ENCODE data around the gene HNRNPA1.

HNRNPA1 gene

GRCh38 chr12:54258201-54258681 lies 22.3 kb upstream of the HNRNPA1 start:
- no peak for DNase-seq (ENCODE audit: extremely low spot score)
- no peak for TF ChIP-seq CTCF (IDR thresholded peaks at IDR 0.05; ENCODE audit: control extremely low read depth, extremely low read depth, low read depth, missing control alignments)
- ChIA-PET POLR2A (interaction anchor here (2.1 kb wide), 1 partner anchor 22 kb away, joined by 21 read pairs; the partner anchor contains the start of genes CBX5 and HNRNPA1), CTCF (interaction anchor here (0.6 to 4.1 kb wide), 14 partner anchors 9 to 102 kb away, joined by 3 to 22 read pairs (median 8); partner anchors contain the start of genes CBX5 and HNRNPA1)

- TF ChIP-seq CTCF (IDR thresholded peaks at IDR 0.05; ENCODE audit: control extremely low read depth, extremely low read depth, low read depth, missing control alignments): no peak
- DNase-seq (ENCODE audit: extremely low spot score): peak; percentile 82
- ChIA-PET CTCF (interaction anchor here (0.9 to 10.4 kb wide), 19 partner anchors 6 to 101 kb away, joined by 3 to 80 read pairs (median 7); partner anchors contain the start of genes CBX5, COPZ1 and HNRNPA1), POLR2A (interaction anchor here (0.7 to 2.1 kb wide), 3 partner anchors 20 to 27 kb away, joined by 3 to 21 read pairs (median 3); partner anchors contain the start of genes CBX5 and HNRNPA1)
Measured at GRCh38 chr12:54259194-54260011, 21.1 kb upstream of the HNRNPA1 start.

- no peak for TF ChIP-seq CTCF (IDR thresholded peaks at IDR 0.05; ENCODE audit: control extremely low read depth, extremely low read depth, low read depth, missing control alignments)
- ChIA-PET CTCF (interaction anchor here (0.8 to 10.4 kb wide), 5 partner anchors 8 to 118 kb away, joined by 3 to 80 read pairs (median 4); partner anchors contain the start of genes CBX5, COPZ1 and HNRNPA1), POLR2A (interaction anchor here (1.4 kb wide), 1 partner anchor 18 kb away, joined by 8 read pairs; the partner anchor contains the start of genes CBX5 and HNRNPA1)
- no peak for DNase-seq (ENCODE audit: extremely low spot score)
Measured at GRCh38 chr12:54261815-54262402, 18.6 kb upstream of the HNRNPA1 start.

- no peak for DNase-seq (ENCODE audit: extremely low spot score)
- ChIA-PET POLR2A (interaction anchor here (1.4 kb wide), 1 partner anchor 17 kb away, joined by 8 read pairs; the partner anchor contains the start of genes CBX5 and HNRNPA1), CTCF (interaction anchor here (0.8 to 10.4 kb wide), 12 partner anchors 9 to 117 kb away, joined by 3 to 80 read pairs (median 4); partner anchors contain the start of genes CBX5, COPZ1 and HNRNPA1)
- TF ChIP-seq CTCF (IDR thresholded peaks at IDR 0.05; ENCODE audit: control extremely low read depth, extremely low read depth, low read depth, missing control alignments): no peak
Measured at GRCh38 chr12:54262403-54262925, 18.1 kb upstream of the HNRNPA1 start.

- no peak for DNase-seq (ENCODE audit: extremely low spot score)
- POLR2A ChIA-PET: interaction anchor here (1.7 kb wide), 1 partner anchor 15 kb away, joined by 6 read pairs; the partner anchor contains the start of genes CBX5 and HNRNPA1
- no peak for TF ChIP-seq CTCF (IDR thresholded peaks at IDR 0.05; ENCODE audit: control extremely low read depth, extremely low read depth, low read depth, missing control alignments)
- CTCF ChIA-PET: interaction anchor here (1.0 to 10.4 kb wide), 9 partner anchors 12 to 114 kb away, joined by 3 to 80 read pairs (median 5); partner anchors contain the start of gene COPZ1
Measured at GRCh38 chr12:54265364-54265812, 15.1 kb upstream of the HNRNPA1 start.

Measured in GM10248 (cell line).